HG02981 (cell line): ENCODE data around the gene SPDYC.

ENCODE experiments used
- ATAC-seq: cut with Tn5 transposase; IDR thresholded peaks from one replicate; pipeline ENCODE4 v1.9.1; 2021; ENCODE audit warnings: mild to moderate bottlenecking, moderate library complexity; ENCODE audit not compliant: unreplicated experiment

The SPDYC gene

GRCh38 chr11:65170058-65170534 lies at the start of gene SPDYC:
SPDYC (plus strand) TSS chr11:65170233; CDS start chr11:65171358, 1,125 bp downstream.
- no peak for ATAC-seq

GRCh38 chr11:65120831-65121230 lies 49.2 kb upstream of the SPDYC start:
- no peak for ATAC-seq

GRCh38 chr11:65121447-65121864 lies 48.6 kb upstream of the SPDYC start:
- no peak for ATAC-seq

- ATAC-seq: peak; percentile 59
Observed at GRCh38 chr11:65121865-65122696, 48.0 kb upstream of the SPDYC start, which contains the start of the genes FAU and MRPL49. FAU (minus strand) TSS chr11:65122134; CDS start chr11:65121813, 321 bp downstream. MRPL49 (plus strand) TSS chr11:65122321; CDS start chr11:65122347, 26 bp downstream.

GRCh38 chr11:65124480-65125196 lies 45.4 kb upstream of the SPDYC start:
- ATAC-seq: no peak

GRCh38 chr11:65125197-65126056 lies 44.6 kb upstream of the SPDYC start:
- ATAC-seq: no peak

GRCh38 chr11:65126624-65127274 lies 43.3 kb upstream of the SPDYC start:
- no peak for ATAC-seq

- no peak for ATAC-seq
Observed at GRCh38 chr11:65127473-65128181, 42.4 kb upstream of the SPDYC start.

GRCh38 chr11:65128182-65129145 lies 41.6 kb upstream of the SPDYC start:
- ATAC-seq: no peak

- no peak for ATAC-seq
Observed at GRCh38 chr11:65129649-65130441, 40.2 kb upstream of the SPDYC start.

- ATAC-seq: no peak
Observed at GRCh38 chr11:65130631-65131416, 39.2 kb upstream of the SPDYC start.

- no peak for ATAC-seq
Observed at GRCh38 chr11:65131417-65131776, 38.6 kb upstream of the SPDYC start.

- no peak for ATAC-seq
Observed at GRCh38 chr11:65131895-65132237, 38.2 kb upstream of the SPDYC start.

- no peak for ATAC-seq
Observed at GRCh38 chr11:65132238-65132987, 37.6 kb upstream of the SPDYC start.

- ATAC-seq: no peak
Observed at GRCh38 chr11:65132988-65133700, 36.9 kb upstream of the SPDYC start.

GRCh38 chr11:65133724-65134123 lies 36.3 kb upstream of the SPDYC start:
- no peak for ATAC-seq
